BJ (cell line): Measurements from ENCODE around the gene IFI6. TPM values are rescaled to one million over a fixed set of nuclear protein-coding genes. Genes with fewer than 3 reads are reported as not detected.
A peak's percentile ranks its signal among the peaks of the same experiment; 100 is the strongest.

Experiments used
- CTCF ChIA-PET: fragments of 350-600 bp; formaldehyde crosslinking; extraction: SDS; loops from one replicate; lab custom pipeline; 2021; ENCODE audit warnings: antibody characterized with exemption, inconsistent platforms; lab: Yijun Ruan, JAX
- POLR2A ChIA-PET: fragments of 300-600 bp; sonication (Branson Sonifier 250); formaldehyde crosslinking; extraction: SDS; loops from one replicate; lab custom pipeline; 2021; ENCODE audit warnings: antibody characterized with exemption; lab: Charles Lee
- DNase-seq: peaks from one replicate; pipeline ENCODE4 v3.0.0-alpha.2; 2011; ENCODE audit warnings: low read depth
- H3K27me3 ChIP-seq: 2 replicates; pipeline ENCODE4 v1.6.0; 2011; ENCODE audit warnings: low read length; ENCODE audit not compliant: control insufficient read depth, insufficient read depth
- H3K36me3 ChIP-seq: 2 replicates; pipeline ENCODE4 v1.5.1; 2011; ENCODE audit warnings: low read length; ENCODE audit not compliant: control insufficient read depth, insufficient read depth
- H3K4me3 ChIP-seq: 2 replicates; pipeline ENCODE4 v1.5.1; 2011; ENCODE audit warnings: low read depth, mild to moderate bottlenecking, control low read depth, low read length
- polyA minus RNA-seq: library from RNA; depleted of rRNA, polyadenylated mRNA; stranded (reverse); fragments of >200 nt; gene quantifications from 2 replicates; pipeline ENCODE4 v1.2.3, GENCODE V29; 2011; rRNA and poly(A)+ RNA removed
- polyA plus RNA-seq: library from polyadenylated mRNA; depleted of rRNA; stranded (reverse); fragments of >200 nt; gene quantifications from 2 replicates; pipeline ENCODE4 v1.2.3, GENCODE V29; 2011; rRNA removed
- TF ChIP-seq, protein P1 (sequence below): IDR thresholded peaks from 2 replicates; pipeline ENCODE4 v1.5.1; 2011; ENCODE audit warnings: low read depth, mild to moderate bottlenecking, control low read depth, inconsistent platforms, low read length, moderate library complexity; ENCODE audit not compliant: insufficient read depth

Gene IFI6, protein sequence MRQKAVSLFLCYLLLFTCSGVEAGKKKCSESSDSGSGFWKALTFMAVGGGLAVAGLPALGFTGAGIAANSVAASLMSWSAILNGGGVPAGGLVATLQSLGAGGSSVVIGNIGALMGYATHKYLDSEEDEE
- polyA plus RNA-seq (68.0 and 75.7 TPM in 2 replicates), polyA minus RNA-seq (16.4 and 33.2 TPM in 2 replicates)

DNA sequence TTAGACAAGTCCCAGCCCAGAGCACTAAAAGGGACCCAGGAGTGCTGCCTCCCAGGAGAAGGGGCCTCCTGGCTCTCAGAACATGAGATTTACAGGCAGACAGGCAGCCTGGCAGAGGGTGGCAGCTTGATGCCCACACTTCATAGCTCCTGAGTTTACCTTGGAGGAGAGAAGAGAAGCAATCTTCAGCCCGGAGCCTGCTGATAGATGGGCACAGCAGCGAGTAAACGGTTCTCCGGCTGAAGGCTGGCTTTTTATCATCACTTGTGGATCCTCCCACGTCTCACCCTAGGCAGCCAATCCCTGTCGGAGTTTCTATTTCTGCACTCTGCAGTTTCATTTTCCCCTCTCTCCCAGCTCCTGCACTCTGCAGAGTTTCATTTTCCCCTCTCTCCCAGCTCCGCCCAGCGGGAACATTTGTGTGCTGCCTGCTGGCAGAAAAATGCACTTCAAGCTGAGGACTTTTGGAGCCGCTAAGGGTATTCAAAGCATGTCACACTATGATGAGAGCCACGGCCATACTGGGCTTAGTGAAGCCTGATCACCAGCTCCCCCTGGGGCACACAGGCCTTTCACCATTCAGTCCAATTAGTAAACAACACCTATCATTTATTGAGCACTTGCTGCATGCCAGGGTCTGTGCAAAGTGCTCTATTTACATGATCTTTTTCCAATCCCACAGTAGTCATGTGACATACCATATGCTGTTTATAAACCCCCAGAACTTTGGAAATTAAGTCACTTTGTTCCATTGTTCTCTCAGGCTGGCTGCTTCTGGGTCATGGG lies at the start of gene IFI6:
IFI6 (minus strand) TSS at position 229 of the 786 bp plus-strand sequence. CDS start 2,878 bp downstream, outside the sequence.
- Histone ChIP-seq H3K27me3 (no peaks in the 10 kb centered on the region), H3K4me3 (peak within 1 kb of the TSS; percentile 50), H3K36me3 (no peaks in the 10 kb centered on the region)
- ChIA-PET POLR2A (interaction anchor here (0.6 to 1.4 kb wide), 2 partner anchors 53 to 101 kb away, joined by 4 to 5 read pairs; partner anchors contain the start of genes FAM76A and STX12), CTCF (interaction anchor here (0.8 to 4.0 kb wide), 10 partner anchors 10 to 413 kb away, joined by 3 to 41 read pairs (median 4); partner anchors contain the start of genes FAM76A and STX12)
- DNase-seq, result peak; percentile 92
- TF ChIP-seq, protein P1, sequence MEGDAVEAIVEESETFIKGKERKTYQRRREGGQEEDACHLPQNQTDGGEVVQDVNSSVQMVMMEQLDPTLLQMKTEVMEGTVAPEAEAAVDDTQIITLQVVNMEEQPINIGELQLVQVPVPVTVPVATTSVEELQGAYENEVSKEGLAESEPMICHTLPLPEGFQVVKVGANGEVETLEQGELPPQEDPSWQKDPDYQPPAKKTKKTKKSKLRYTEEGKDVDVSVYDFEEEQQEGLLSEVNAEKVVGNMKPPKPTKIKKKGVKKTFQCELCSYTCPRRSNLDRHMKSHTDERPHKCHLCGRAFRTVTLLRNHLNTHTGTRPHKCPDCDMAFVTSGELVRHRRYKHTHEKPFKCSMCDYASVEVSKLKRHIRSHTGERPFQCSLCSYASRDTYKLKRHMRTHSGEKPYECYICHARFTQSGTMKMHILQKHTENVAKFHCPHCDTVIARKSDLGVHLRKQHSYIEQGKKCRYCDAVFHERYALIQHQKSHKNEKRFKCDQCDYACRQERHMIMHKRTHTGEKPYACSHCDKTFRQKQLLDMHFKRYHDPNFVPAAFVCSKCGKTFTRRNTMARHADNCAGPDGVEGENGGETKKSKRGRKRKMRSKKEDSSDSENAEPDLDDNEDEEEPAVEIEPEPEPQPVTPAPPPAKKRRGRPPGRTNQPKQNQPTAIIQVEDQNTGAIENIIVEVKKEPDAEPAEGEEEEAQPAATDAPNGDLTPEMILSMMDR, result peak; percentile 41

GRCh38 chr1:27719286-27720251 lies 47.6 kb upstream of the IFI6 start:
- CTCF ChIA-PET, result interaction anchor here (1.0 to 4.9 kb wide), 8 partner anchors 14 to 57 kb away, joined by 3 to 33 read pairs (median 3); partner anchors contain the start of gene IFI6
- TF ChIP-seq, protein P1, result peak; percentile 46

DNA sequence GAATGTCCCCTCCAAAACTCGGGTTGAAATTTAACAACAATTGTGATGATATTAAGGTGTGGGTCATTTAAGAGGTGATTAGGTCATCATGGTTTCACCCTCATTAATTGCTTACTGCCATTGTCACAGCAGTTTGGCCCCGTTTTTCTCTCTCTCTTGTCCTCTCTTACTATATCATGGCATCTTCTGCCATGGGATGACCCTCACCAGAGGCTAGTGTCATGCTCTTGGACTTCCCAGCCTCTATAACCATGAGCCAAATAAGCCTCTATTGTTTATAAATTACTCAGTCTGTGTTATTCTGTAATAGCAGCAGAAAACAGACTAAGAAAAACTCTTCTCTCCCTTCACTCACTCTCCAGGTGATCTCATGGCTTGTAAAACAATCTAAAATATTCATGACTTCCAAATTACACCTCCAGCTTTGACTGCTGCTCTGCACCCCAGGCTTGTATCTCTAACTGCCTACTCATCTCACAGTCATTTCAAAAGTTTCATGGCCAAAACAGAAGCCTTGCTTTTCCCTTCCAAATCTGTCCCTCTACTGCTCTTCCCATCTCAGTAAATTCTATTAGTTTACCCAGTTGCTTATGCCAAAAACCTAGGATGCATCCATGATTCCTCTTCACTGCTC lies 44.4 kb upstream of the IFI6 start:
- H3K4me3 ChIP-seq, result no peak overlapping the region
- TF ChIP-seq, protein P1, result no peak
- ChIA-PET POLR2A (no interaction called here), CTCF (interaction anchor here (4.9 kb wide), 1 partner anchor 46 kb away, joined by 33 read pairs; the partner anchor contains the start of gene IFI6)
- DNase-seq, result no peak
- peaks cover 8% of the 10 kb centered on the region; the same call in 1 of the 2 replicates for H3K27me3 ChIP-seq
- no peaks in the 10 kb centered on the region for H3K36me3 ChIP-seq

More at GRCh38 chr1:27719286-27720251, 47.6 kb upstream of the IFI6 start:
- no peaks in the 10 kb centered on the region for H3K36me3 ChIP-seq
- POLR2A ChIA-PET, result interaction anchor here (0.7 kb wide), 1 partner anchor 19 kb away, joined by 4 read pairs; no protein-coding TSS in a partner anchor
- DNase-seq, result no peak
- no peak overlapping the region for H3K4me3 ChIP-seq
- H3K27me3 ChIP-seq, result peaks cover 5% of the 10 kb centered on the region; the same call in 1 of the 2 replicates

GRCh38 chr1:27713869-27714513 lies 42.0 kb upstream of the IFI6 start:
- DNase-seq, result no peak
- Histone ChIP-seq H3K4me3 (no peak overlapping the region), H3K36me3 (no peaks in the 10 kb centered on the region), H3K27me3 (peaks cover 8% of the 10 kb centered on the region; the same call in 1 of the 2 replicates)
- TF ChIP-seq, protein P1, result no peak
- POLR2A ChIA-PET, result no interaction called here
- CTCF ChIA-PET, result no interaction called here
